Stimulated activated CD4-positive, alpha-beta T cell treated with anti-CD3 and anti-CD28 coated beads, Interleukin-15, amount 100 ng/mL, for 24 hours (primary cell): ENCODE data around the gene NEIL1.
"Not testable (repeated sequence)": the region's sequence is repeated elsewhere in the genome, so short reads cannot be mapped to it uniquely, and the experiment has no call there.

ENCODE experiments used
- DNase-seq: peaks from one replicate; pipeline ENCODE4 v3.0.0-alpha.2; 2020

Gene NEIL1

DNA sequence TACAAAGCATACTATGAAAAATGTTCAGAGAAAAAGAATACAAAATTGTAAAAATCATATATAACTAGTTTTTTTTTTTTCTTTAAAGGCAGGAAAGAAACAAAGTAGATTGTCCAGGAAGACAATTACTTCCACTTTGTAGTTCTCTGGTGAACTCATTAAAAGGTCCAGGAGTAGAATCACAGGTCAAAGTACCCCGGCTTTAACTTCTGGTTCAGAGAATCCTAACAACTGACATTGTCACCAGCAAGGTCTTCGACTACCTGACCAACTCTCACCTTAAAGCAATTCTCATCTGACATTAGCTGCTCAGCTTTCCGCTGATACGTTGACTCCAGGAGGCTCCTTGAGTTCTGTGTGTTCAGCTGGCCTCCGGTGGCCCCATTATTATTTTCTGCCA lies 37.1 kb downstream of the NEIL1 start:
- DNase-seq: not testable (repeated sequence)

GRCh38 chr15:75389791-75390382 lies 43.0 kb downstream of the NEIL1 start:
- no peak for DNase-seq

- no peak for DNase-seq
Observed at GRCh38 chr15:75397494-75397893, 50.7 kb downstream of the NEIL1 start.

DNA sequence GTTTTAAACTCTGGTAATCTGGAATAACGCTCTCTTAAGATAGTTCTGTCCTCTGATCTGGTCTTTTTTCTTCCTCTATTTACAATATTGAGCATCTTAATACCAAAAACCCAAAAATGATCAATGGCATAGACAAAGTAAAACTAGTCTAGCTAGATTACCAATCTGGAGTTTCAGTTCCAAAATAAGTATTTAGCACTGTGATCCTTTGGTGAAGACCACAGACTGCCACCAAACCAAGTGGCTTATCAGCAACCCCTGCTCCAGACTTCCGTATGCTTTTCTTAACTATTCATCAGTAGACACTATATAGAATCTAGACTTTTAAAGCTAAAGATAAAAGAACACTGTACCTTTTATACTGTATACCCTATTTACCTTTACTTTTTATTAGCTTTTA lies 57.1 kb downstream of the NEIL1 start:
- DNase-seq: no peak
